H1 (cell line): ENCODE data around the gene LTB. TPM values are rescaled to one million over a fixed set of nuclear protein-coding genes. Genes with fewer than 3 reads are reported as not detected.

ENCODE experiments used
- ASH2L ChIP-seq: fragments of 200-600, 300-600 bp; sonication (generic); IDR thresholded peaks from one replicate; pipeline ENCODE4 v1.7.1; 2017; ENCODE audit warnings: low read length
- TCF12 ChIP-seq: IDR thresholded peaks from 2 replicates; pipeline ENCODE4 v1.6.1; 2011; ENCODE audit warnings: low read depth, mild to moderate bottlenecking, low read length
- polyA plus RNA-seq, 7 experiments: library from polyadenylated mRNA; depleted of rRNA in 3 of 7; stranded (reverse) in 5 of 7; unstranded in 2 of 7; fragments of >200 nt in 5 of 7; fragments of 200-250 nt in 2 of 7; gene quantifications; 1 replicate in 5 of 7; 2 replicates in 1 of 7; 4 replicates in 1 of 7; pipeline versions ENCODE4 v1.2.1 to v1.2.3, GENCODE V29; 2011 to 2013; ENCODE audit warnings: missing spikeins in 2 of 7, mixed read lengths in 2 of 7
- total RNA-seq: library from RNA; stranded (reverse); fragmentation: NEBNext Ultra II Directional; extraction: Animal tissue kit (Norgen Biotek cat#: 25700); gene quantifications from 2 replicates; pipeline ENCODE4 v1.2.1, GENCODE V29; 2021
- TF ChIP-seq, protein P1 (sequence below): fragments of 300-600 bp; sonication (generic); IDR thresholded peaks from 2 replicates; pipeline ENCODE4 v1.7.1; 2012; ENCODE audit warnings: low read length, moderate library complexity, mild to moderate bottlenecking, inconsistent platforms; ENCODE audit not compliant: insufficient replicate concordance

LTB gene
- total and polyA plus RNA-seq, 2 of the 8 experiments (the other 6 are each of a cell fraction or from before 2014, with no cell fraction given) = 0.43 to 0.47 TPM

DNA sequence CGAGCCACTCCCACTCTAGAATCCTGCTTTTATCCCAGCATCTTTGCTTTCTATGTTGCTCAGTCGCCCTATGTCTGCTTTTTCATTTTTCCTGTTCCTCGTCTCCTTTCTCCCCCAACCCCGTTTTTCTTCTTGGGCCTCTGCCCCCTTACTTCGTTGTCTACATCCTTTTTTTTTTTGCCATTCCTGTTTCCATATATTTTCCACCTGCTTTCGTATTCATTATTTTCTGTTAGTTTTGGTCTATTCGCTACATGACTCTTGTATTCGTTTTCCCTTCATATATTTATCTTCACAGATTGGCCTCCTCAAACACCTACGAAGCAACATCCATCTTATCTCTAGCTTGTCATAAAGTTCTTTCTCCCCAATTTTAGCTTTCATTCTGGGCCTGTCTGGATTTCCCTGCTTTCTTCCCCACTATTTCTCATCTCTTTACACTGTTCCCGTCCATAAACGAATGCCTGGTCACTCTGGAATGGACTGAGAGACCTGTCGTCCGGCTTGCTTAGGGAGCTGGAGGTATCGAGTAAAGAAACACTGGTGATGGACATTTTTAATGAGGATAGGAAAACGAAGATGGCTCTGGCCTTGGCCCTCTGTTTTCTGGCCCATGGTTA lies 39.2 kb upstream of the LTB start (continued):
- TF ChIP-seq, protein P1, sequence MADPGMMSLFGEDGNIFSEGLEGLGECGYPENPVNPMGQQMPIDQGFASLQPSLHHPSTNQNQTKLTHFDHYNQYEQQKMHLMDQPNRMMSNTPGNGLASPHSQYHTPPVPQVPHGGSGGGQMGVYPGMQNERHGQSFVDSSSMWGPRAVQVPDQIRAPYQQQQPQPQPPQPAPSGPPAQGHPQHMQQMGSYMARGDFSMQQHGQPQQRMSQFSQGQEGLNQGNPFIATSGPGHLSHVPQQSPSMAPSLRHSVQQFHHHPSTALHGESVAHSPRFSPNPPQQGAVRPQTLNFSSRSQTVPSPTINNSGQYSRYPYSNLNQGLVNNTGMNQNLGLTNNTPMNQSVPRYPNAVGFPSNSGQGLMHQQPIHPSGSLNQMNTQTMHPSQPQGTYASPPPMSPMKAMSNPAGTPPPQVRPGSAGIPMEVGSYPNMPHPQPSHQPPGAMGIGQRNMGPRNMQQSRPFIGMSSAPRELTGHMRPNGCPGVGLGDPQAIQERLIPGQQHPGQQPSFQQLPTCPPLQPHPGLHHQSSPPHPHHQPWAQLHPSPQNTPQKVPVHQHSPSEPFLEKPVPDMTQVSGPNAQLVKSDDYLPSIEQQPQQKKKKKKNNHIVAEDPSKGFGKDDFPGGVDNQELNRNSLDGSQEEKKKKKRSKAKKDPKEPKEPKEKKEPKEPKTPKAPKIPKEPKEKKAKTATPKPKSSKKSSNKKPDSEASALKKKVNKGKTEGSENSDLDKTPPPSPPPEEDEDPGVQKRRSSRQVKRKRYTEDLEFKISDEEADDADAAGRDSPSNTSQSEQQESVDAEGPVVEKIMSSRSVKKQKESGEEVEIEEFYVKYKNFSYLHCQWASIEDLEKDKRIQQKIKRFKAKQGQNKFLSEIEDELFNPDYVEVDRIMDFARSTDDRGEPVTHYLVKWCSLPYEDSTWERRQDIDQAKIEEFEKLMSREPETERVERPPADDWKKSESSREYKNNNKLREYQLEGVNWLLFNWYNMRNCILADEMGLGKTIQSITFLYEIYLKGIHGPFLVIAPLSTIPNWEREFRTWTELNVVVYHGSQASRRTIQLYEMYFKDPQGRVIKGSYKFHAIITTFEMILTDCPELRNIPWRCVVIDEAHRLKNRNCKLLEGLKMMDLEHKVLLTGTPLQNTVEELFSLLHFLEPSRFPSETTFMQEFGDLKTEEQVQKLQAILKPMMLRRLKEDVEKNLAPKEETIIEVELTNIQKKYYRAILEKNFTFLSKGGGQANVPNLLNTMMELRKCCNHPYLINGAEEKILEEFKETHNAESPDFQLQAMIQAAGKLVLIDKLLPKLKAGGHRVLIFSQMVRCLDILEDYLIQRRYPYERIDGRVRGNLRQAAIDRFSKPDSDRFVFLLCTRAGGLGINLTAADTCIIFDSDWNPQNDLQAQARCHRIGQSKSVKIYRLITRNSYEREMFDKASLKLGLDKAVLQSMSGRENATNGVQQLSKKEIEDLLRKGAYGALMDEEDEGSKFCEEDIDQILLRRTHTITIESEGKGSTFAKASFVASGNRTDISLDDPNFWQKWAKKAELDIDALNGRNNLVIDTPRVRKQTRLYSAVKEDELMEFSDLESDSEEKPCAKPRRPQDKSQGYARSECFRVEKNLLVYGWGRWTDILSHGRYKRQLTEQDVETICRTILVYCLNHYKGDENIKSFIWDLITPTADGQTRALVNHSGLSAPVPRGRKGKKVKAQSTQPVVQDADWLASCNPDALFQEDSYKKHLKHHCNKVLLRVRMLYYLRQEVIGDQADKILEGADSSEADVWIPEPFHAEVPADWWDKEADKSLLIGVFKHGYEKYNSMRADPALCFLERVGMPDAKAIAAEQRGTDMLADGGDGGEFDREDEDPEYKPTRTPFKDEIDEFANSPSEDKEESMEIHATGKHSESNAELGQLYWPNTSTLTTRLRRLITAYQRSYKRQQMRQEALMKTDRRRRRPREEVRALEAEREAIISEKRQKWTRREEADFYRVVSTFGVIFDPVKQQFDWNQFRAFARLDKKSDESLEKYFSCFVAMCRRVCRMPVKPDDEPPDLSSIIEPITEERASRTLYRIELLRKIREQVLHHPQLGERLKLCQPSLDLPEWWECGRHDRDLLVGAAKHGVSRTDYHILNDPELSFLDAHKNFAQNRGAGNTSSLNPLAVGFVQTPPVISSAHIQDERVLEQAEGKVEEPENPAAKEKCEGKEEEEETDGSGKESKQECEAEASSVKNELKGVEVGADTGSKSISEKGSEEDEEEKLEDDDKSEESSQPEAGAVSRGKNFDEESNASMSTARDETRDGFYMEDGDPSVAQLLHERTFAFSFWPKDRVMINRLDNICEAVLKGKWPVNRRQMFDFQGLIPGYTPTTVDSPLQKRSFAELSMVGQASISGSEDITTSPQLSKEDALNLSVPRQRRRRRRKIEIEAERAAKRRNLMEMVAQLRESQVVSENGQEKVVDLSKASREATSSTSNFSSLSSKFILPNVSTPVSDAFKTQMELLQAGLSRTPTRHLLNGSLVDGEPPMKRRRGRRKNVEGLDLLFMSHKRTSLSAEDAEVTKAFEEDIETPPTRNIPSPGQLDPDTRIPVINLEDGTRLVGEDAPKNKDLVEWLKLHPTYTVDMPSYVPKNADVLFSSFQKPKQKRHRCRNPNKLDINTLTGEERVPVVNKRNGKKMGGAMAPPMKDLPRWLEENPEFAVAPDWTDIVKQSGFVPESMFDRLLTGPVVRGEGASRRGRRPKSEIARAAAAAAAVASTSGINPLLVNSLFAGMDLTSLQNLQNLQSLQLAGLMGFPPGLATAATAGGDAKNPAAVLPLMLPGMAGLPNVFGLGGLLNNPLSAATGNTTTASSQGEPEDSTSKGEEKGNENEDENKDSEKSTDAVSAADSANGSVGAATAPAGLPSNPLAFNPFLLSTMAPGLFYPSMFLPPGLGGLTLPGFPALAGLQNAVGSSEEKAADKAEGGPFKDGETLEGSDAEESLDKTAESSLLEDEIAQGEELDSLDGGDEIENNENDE = no peak
- TF ChIP-seq ASH2L = peak; percentile 3
- no peak for TF ChIP-seq TCF12
- TF ChIP-seq, all 59 proteins: peak for 2
